Pancreas (tissue), 10 donors: Measurements from ENCODE around the gene RELCH. TPM values are rescaled to one million over a fixed set of nuclear protein-coding genes. Genes with fewer than 3 reads are reported as not detected.

ENCODE experiments used
- ATAC-seq, 4 donors: fragments of 200-7000 bp; cut with Tn5 transposase; one replicate each; pipeline versions ENCODE4 v1.8.0 to v1.9.1; 2020; ENCODE audit warnings: mild to moderate bottlenecking in 4 of 4, moderate library complexity in 4 of 4
- DNase-seq, 6 donors: peaks; one replicate each; pipeline ENCODE4 v3.0.0-alpha.2; 2020
- FAIRE-seq: peaks from 2 replicates; lab custom pipeline; 2012; peaks lifted over from hg19 to GRCh38; lab: Jason Lieb, UNC
- H3K27ac ChIP-seq, 4 donors: fragments of 200-600 bp; sonication (generic); 1 replicate in 3 of 4; 2 replicates in 1 of 4; pipeline versions ENCODE4 v1.5.0 to v1.8.0; 2020
- H3K27me3 ChIP-seq, 4 donors: fragments of 200-600 bp; one replicate each; pipeline ENCODE4 v1.8.0; 2021
- H3K36me3 ChIP-seq, 3 donors: fragments of 200-600 bp; sonication (generic) in 1 of 3; one replicate each; pipeline versions ENCODE4 v1.5.0 to v1.8.0; 2020 to 2021
- H3K4me1 ChIP-seq, 3 donors: fragments of 200-600 bp; one replicate each; pipeline ENCODE4 v1.8.0; 2021
- H3K4me3 ChIP-seq, 4 donors: fragments of 200-600 bp; sonication (generic) in 2 of 4; one replicate each; pipeline versions ENCODE4 v1.5.0 to v1.8.0; 2020 to 2021
- H3K9me3 ChIP-seq, 4 donors: fragments of 200-600 bp; one replicate each; pipeline ENCODE4 v1.8.0; 2021
- CTCF ChIP-seq, 4 donors: fragments of 200-600 bp; sonication (generic) in 3 of 4; IDR thresholded peaks; one replicate each; pipeline versions ENCODE4 v1.5.0 to v1.8.0; 2021; ENCODE audit warnings: antibody characterized with exemption in 4 of 4
- WGBS, 2 donors: extraction: QIAGEN DNeasy Blood & Tissue Kit; methylation state at CpG; one replicate each; pipeline ENCODE4 v1.1.7; 2013; 5-methylcytosine and 5-hydroxymethylcytosine counted together
- intact Hi-C, 3 donors: fragments of 100-400 bp; cut with DNase I; formaldehyde crosslinking; loops; one replicate each; pipeline versions ENCODE4 v1.11.1 to v1.14.2; 2022
- polyA plus RNA-seq, 2 donors: library from polyadenylated mRNA; stranded (reverse); fragments of 200-250 nt; gene quantifications; one replicate each; pipeline ENCODE4 v1.2.3, GENCODE V29; 2013
- total RNA-seq, 6 donors: library from RNA; stranded (reverse); fragmentation: NEBNext Ultra II Directional in 4 of 6; extraction: Animal tissue kit (Norgen Biotek cat#: 25700) in 4 of 6; gene quantifications; one replicate each; pipeline versions ENCODE4 v1.2.1 to v1.2.4, GENCODE V29; 2021 to 2023
- donor health status: healthy with polysubstance abuse.
- donor health status: DM: no; HTN: no; CAD: no; lungs with moderate emphysema.
- donor health status: DM: no; HTN: no; CAD: no.
- donor health status: control.
- donor health status: control.
- donor health status: Bipolar disorder and iron deficiency.
- donor health status: DM: yes; HTN: yes; CAD: no.
- donor health status: DM: no; HTN: no; CAD: no.
- donor health status: DM: no; HTN: no; CAD: no.
- donor health status: DM: yes; HTN: yes; CAD: no.

The RELCH gene
- total and polyA plus RNA-seq, 8 donors = 8.1 to 18.2 (median 12.6) TPM

- Histone ChIP-seq H3K36me3 (peaks cover 0 to 4% (median 0%) of the 10 kb centered on the region in 3 donors), H3K27ac (no peak overlapping the region), H3K4me3 (no peak overlapping the region), H3K27me3 (no peaks in the 10 kb centered on the region), H3K4me1 (no peaks in the 10 kb centered on the region), H3K9me3 (no peaks in the 10 kb centered on the region)
- no peak for FAIRE-seq
- no peak for DNase-seq
- no peak for TF ChIP-seq CTCF (IDR thresholded peaks at IDR 0.05)
- no peak for ATAC-seq
- intact Hi-C loops = no loop called here
- WGBS, 2 donors = 74 to 85% methylated on average over 1 of the region's 1 CpG
Measured at GRCh38 chr18:62242955-62243354, 55.9 kb downstream of the RELCH start.

GRCh38 chr18:62245177-62245576 lies 58.1 kb downstream of the RELCH start:
- DNase-seq = no peak
- Histone ChIP-seq H3K9me3 (no peaks in the 10 kb centered on the region), H3K4me3 (no peak overlapping the region), H3K27ac (no peak overlapping the region), H3K36me3 (peaks cover 0 to 4% (median 0%) of the 10 kb centered on the region in 3 donors), H3K4me1 (no peaks in the 10 kb centered on the region), H3K27me3 (no peaks in the 10 kb centered on the region)
- no peak for TF ChIP-seq CTCF (IDR thresholded peaks at IDR 0.05)
- ATAC-seq = no peak
- intact Hi-C loops = loop anchor here in 1 of 3 donors (5.0 kb wide), 1 partner anchor 63 kb away; no protein-coding TSS in a partner anchor
- 95% methylated on average over 8 of the region's 8 CpGs for WGBS, 2 donors
- no peak for FAIRE-seq

DNA sequence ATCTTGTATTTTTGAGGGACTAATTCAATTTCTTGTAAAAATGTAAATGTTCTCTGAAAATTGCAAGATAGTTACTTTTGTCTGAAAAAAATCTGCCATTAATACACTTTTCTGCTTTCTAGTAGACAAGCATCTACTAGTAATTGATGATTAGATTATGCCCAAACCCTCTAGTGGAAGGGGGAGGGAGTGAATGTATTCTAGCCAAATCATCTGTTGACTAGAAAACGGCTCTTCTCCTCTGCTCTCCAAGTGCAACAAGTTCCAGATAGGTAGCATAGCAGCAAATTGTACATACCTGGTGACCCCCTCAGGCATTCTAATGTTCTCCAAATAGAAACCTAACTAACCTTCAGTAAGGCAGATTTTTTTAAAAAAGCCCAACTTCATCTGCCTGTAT lies 58.6 kb downstream of the RELCH start:
- no peak for DNase-seq
- no peak for TF ChIP-seq CTCF (IDR thresholded peaks at IDR 0.05)
- WGBS, 2 donors = 51 to 59% methylated on average over 1 of the region's 1 CpG
- intact Hi-C loops = loop anchor here in 1 of 3 donors (5.0 kb wide), 1 partner anchor 63 kb away; no protein-coding TSS in a partner anchor
- no peaks in the 10 kb centered on the region for H3K27me3 ChIP-seq
- peaks cover 0 to 4% (median 0%) of the 10 kb centered on the region in 3 donors for H3K36me3 ChIP-seq
- H3K4me3 ChIP-seq = no peak overlapping the region
- no peaks in the 10 kb centered on the region for H3K9me3 ChIP-seq
- H3K27ac ChIP-seq = no peak overlapping the region
- ATAC-seq = no peak
- no peak for FAIRE-seq
- H3K4me1 ChIP-seq = no peaks in the 10 kb centered on the region

- no peak for TF ChIP-seq CTCF (IDR thresholded peaks at IDR 0.05)
- H3K27ac ChIP-seq = no peak overlapping the region
- WGBS, 2 donors = 14 to 28% methylated on average over 1 of the region's 1 CpG
- H3K27me3 ChIP-seq = no peaks in the 10 kb centered on the region
- no peaks in the 10 kb centered on the region for H3K4me1 ChIP-seq
- H3K36me3 ChIP-seq = peaks cover 0 to 4% (median 0%) of the 10 kb centered on the region in 3 donors
- DNase-seq = no peak
- no peak overlapping the region for H3K4me3 ChIP-seq
- FAIRE-seq = no peak
- intact Hi-C loops = loop anchor here in 1 of 3 donors (5.0 kb wide), 1 partner anchor 66 kb away; no protein-coding TSS in a partner anchor
- no peaks in the 10 kb centered on the region for H3K9me3 ChIP-seq
- ATAC-seq = no peak
Measured at GRCh38 chr18:62248313-62248712, 61.3 kb downstream of the RELCH start.

GRCh38 chr18:62249478-62250097 lies 62.5 kb downstream of the RELCH start:
- no peak overlapping the region for H3K4me3 ChIP-seq
- FAIRE-seq = peak; percentile 96
- peak; percentile 22 to 76 (median 58) for DNase-seq
- no peak overlapping the region for H3K27ac ChIP-seq
- no peaks in the 10 kb centered on the region for H3K27me3 ChIP-seq
- peak; percentile 48 to 66 (median 58) for TF ChIP-seq CTCF (IDR thresholded peaks at IDR 0.05)
- H3K4me1 ChIP-seq = no peaks in the 10 kb centered on the region
- no peaks in the 10 kb centered on the region for H3K9me3 ChIP-seq
- WGBS, 2 donors = 50 to 60% methylated on average over 3 of the region's 3 CpGs
- peaks cover 0 to 4% (median 0%) of the 10 kb centered on the region in 3 donors for H3K36me3 ChIP-seq
- intact Hi-C loops = loop anchor here in 2 of 3 donors (5.0 kb wide), 2 partner anchors 62 to 67 kb away; partner anchors contain the start of genes PIGN (in 1 of the 2) and RELCH (in 1 of the 2)
- ATAC-seq = peak; percentile 61 to 85 (median 79)
